Stimulated activated CD4-positive, alpha-beta T cell treated with anti-CD3 and anti-CD28 coated beads, Interleukin-15, amount 100 ng/mL, for 24 hours (primary cell): ENCODE measurements around the gene GJD3.

ENCODE experiments used
- DNase-seq: peaks from one replicate; pipeline ENCODE4 v3.0.0-alpha.2; 2020

Gene GJD3

GRCh38 chr17:40338058-40338457 is 26.5 kb downstream of the GJD3 start:
- no peak for DNase-seq

- DNase-seq, result no peak
Measured at GRCh38 chr17:40337351-40337750, 27.2 kb downstream of the GJD3 start.

- DNase-seq, result no peak
Measured at GRCh38 chr17:40335620-40336019, 28.9 kb downstream of the GJD3 start.

- DNase-seq, result no peak
Measured at GRCh38 chr17:40333781-40334448, 30.6 kb downstream of the GJD3 start.

GRCh38 chr17:40331743-40332641 is 32.5 kb downstream of the GJD3 start:
- peak; percentile 36 for DNase-seq

- no peak for DNase-seq
Measured at GRCh38 chr17:40330850-40331470, 33.6 kb downstream of the GJD3 start.

GRCh38 chr17:40329839-40330794 is 34.4 kb downstream of the GJD3 start:
- DNase-seq, result peak; percentile 32

GRCh38 chr17:40328386-40328766 is 36.2 kb downstream of the GJD3 start:
- DNase-seq, result no peak

- DNase-seq, result no peak
Measured at GRCh38 chr17:40327735-40328385, 36.7 kb downstream of the GJD3 start.

- no peak for DNase-seq
Measured at GRCh38 chr17:40327244-40327729, 37.2 kb downstream of the GJD3 start.

- no peak for DNase-seq
Measured at GRCh38 chr17:40326832-40327199, 37.7 kb downstream of the GJD3 start.

GRCh38 chr17:40326014-40326831 is 38.3 kb downstream of the GJD3 start:
- peak; percentile 49 for DNase-seq

GRCh38 chr17:40325156-40326013 is 39.2 kb downstream of the GJD3 start:
- peak; percentile 30 for DNase-seq

GRCh38 chr17:40323391-40324381 is 40.9 kb downstream of the GJD3 start:
- peak; percentile 60 for DNase-seq

GRCh38 chr17:40322358-40323315 is 41.9 kb downstream of the GJD3 start:
- peak; percentile 84 for DNase-seq

GRCh38 chr17:40321961-40322357 is 42.6 kb downstream of the GJD3 start:
- no peak for DNase-seq

- DNase-seq, result no peak
Measured at GRCh38 chr17:40321524-40321929, 43.0 kb downstream of the GJD3 start.
